C4-2B (cell line): ENCODE measurements around the gene SINHCAF.
"Not testable (repeated sequence)": the region's sequence is repeated elsewhere in the genome, so short reads cannot be mapped to it uniquely, and the experiment has no call there.

Source experiments
- H3K27ac ChIP-seq: fragments of 450-650 bp; 2 replicates; pipeline ENCODE4 v1.5.1; 2017
- CTCF ChIP-seq: fragments of 450-650 bp; conservative IDR thresholded peaks from 2 replicates; pipeline ENCODE4 v1.5.1; 2017; ENCODE audit warnings: mild to moderate bottlenecking
- ZFX ChIP-seq: fragments of 450-650 bp; IDR thresholded peaks from 2 replicates; pipeline ENCODE4 v1.6.1; 2017

The SINHCAF gene

GRCh38 chr12:31325877-31326631 is at the start of gene SINHCAF:
SINHCAF (minus strand) TSS chr12:31326150; CDS start chr12:31298204, 27,946 bp downstream.
- peak within 1 kb of the TSS; percentile 98 for H3K27ac ChIP-seq
- TF ChIP-seq ZFX = no peak
- no peak for TF ChIP-seq CTCF

- H3K27ac ChIP-seq = not testable (repeated sequence)
These were observed 49.5 kb upstream of the SINHCAF start for GRCh38 chr12:31375422-31375821.

- TF ChIP-seq CTCF (no peak), ZFX (no peak)
- H3K27ac ChIP-seq = no peak overlapping the region
These were observed 45.3 kb upstream of the SINHCAF start for GRCh38 chr12:31371256-31371620.

- no peak for TF ChIP-seq ZFX
- TF ChIP-seq CTCF = no peak
- H3K27ac ChIP-seq = no peak overlapping the region
These were observed 44.7 kb upstream of the SINHCAF start for GRCh38 chr12:31370531-31371255.

GRCh38 chr12:31369712-31370521 is 44.0 kb upstream of the SINHCAF start:
- no peak overlapping the region for H3K27ac ChIP-seq
- no peak for TF ChIP-seq ZFX
- TF ChIP-seq CTCF = no peak

- H3K27ac ChIP-seq = no peak overlapping the region
These were observed 42.9 kb upstream of the SINHCAF start for GRCh38 chr12:31368666-31369361.

More at GRCh38 chr12:31368666-31369361, 42.9 kb upstream of the SINHCAF start:
- TF ChIP-seq ZFX (no peak), CTCF (no peak)
